ENCODE results near the gene PARD3. TPM values are rescaled to one million over a fixed set of nuclear protein-coding genes. Genes with fewer than 3 reads are reported as not detected.

The PARD3 gene
- total and polyA plus RNA-seq, 10 of the 15 experiments (the other 5 are each of a cell fraction or from before 2014, with no cell fraction given): 2.6 to 43.1 (median 13.9) TPM

GRCh38 chr10:34679177-34679576 is 135.9 kb downstream of the PARD3 start:
- no peak for DNase-seq (ENCODE audit: low read depth, low spot score)
- intact Hi-C loops (cut with micrococcal nuclease; ENCODE audit: unreplicated experiment) (no loop called here), in situ Hi-C loops (cut with MboI) (no loop called here)
- Histone ChIP-seq H3K9ac (ENCODE audit: control insufficient read depth, insufficient read depth, low read length) (no peak overlapping the region), H3K9me3 (replicated peaks; ENCODE audit: control insufficient read depth, insufficient read depth, low read length) (no peaks in the 10 kb centered on the region), H3K4me3 (no peak overlapping the region), H3K4me2 (ENCODE audit: control insufficient read depth, insufficient read depth) (no peak overlapping the region), H3K36me3 (ENCODE audit: control insufficient read depth in 2 of 2, insufficient read depth in 2 of 2, low read length in 1 of 2) (no peaks in the 10 kb centered on the region), H3K4me1 (ENCODE audit: control insufficient read depth, insufficient read depth, low read length) (no peaks in the 10 kb centered on the region), H4K20me1 (ENCODE audit: control insufficient read depth, insufficient read depth) (no peaks in the 10 kb centered on the region), H3K79me2 (ENCODE audit: control insufficient read depth, insufficient read depth, low read length) (no peaks in the 10 kb centered on the region), H3K27ac (ENCODE audit: control insufficient read depth, insufficient read depth) (no peak overlapping the region), H3K27me3 (replicated peaks in 1 of 2; ENCODE audit: control insufficient read depth in 2 of 2, insufficient read depth in 2 of 2, low read length in 1 of 2) (no peaks in the 10 kb centered on the region), H2AFZ (ENCODE audit: control insufficient read depth, low read depth, low read length) (no peak overlapping the region)
- FAIRE-seq: no peak
- no peak for TF ChIP-seq PAX8 (IDR thresholded peaks at IDR 0.05)
- no peak for TF ChIP-seq HDAC6 (IDR thresholded peaks at IDR 0.05; ENCODE audit: unreplicated experiment)
- TF ChIP-seq JUND (IDR thresholded peaks at IDR 0.05; ENCODE audit: low read depth, low read length): no peak
- TF ChIP-seq NFYB (IDR thresholded peaks at IDR 0.05; ENCODE audit: insufficient read depth, low read depth, low read length): no peak
- no peak for TF ChIP-seq SRF (IDR thresholded peaks at IDR 0.05; ENCODE audit: low read depth in 2 of 2, low read length in 2 of 2)
- TF ChIP-seq BCLAF1 (IDR thresholded peaks at IDR 0.05): no peak
- ATAC-seq: no peak
- ChIA-PET CTCF (no interaction called here), POLR2A (no interaction called here), SMC1A (ENCODE audit: uncharacterized antibody, unreplicated experiment) (no interaction called here), RAD21 (ENCODE audit: unreplicated experiment) (no interaction called here)
- no TSS peak for BruUV-seq (replicated peaks)
- 87% methylated on average over 8 of the region's 8 CpGs for WGBS (ENCODE audit: insufficient coverage, insufficient replicate concordance, low lambda C conversion rate, missing lambda C conversion rate)

Data from GM12878 (cell line).